ENCODE data around the gene MOB3B.
"Not testable (repeated sequence)": the region's sequence is repeated elsewhere in the genome, so short reads cannot be mapped to it uniquely, and the experiment has no call there.

Gene MOB3B

GRCh38 chr9:27519466-27520465, 9.8 kb downstream of the MOB3B start:
- no peak for DNase-seq (ENCODE audit: extremely low read depth in 1 of 2, low read depth in 1 of 2)

- DNase-seq (ENCODE audit: extremely low read depth in 1 of 2, low read depth in 1 of 2) = no peak
Observed at GRCh38 chr9:27518809-27519208, 10.8 kb downstream of the MOB3B start.

- DNase-seq (ENCODE audit: extremely low read depth in 1 of 2, low read depth in 1 of 2) = no peak
Observed at GRCh38 chr9:27518006-27518405, 11.6 kb downstream of the MOB3B start.

GRCh38 chr9:27514551-27514950, 15.1 kb downstream of the MOB3B start:
- DNase-seq (ENCODE audit: extremely low read depth in 1 of 2, low read depth in 1 of 2) = no peak

- DNase-seq (ENCODE audit: extremely low read depth in 1 of 2, low read depth in 1 of 2) = no peak
Observed at GRCh38 chr9:27511771-27512170, 17.8 kb downstream of the MOB3B start.

- DNase-seq (ENCODE audit: extremely low read depth in 1 of 2, low read depth in 1 of 2) = no peak
Observed at GRCh38 chr9:27510780-27511179, 18.8 kb downstream of the MOB3B start.

GRCh38 chr9:27506981-27507380, 22.6 kb downstream of the MOB3B start:
- no peak for DNase-seq (ENCODE audit: extremely low read depth in 1 of 2, low read depth in 1 of 2)

GRCh38 chr9:27505744-27506161, 23.9 kb downstream of the MOB3B start:
- DNase-seq (ENCODE audit: extremely low read depth in 1 of 2, low read depth in 1 of 2) = no peak

GRCh38 chr9:27504259-27504658, 25.4 kb downstream of the MOB3B start:
- no peak for DNase-seq (ENCODE audit: extremely low read depth in 1 of 2, low read depth in 1 of 2)

- no peak for DNase-seq (ENCODE audit: extremely low read depth in 1 of 2, low read depth in 1 of 2)
Observed at GRCh38 chr9:27503623-27504022, 26.0 kb downstream of the MOB3B start.

- not testable (repeated sequence) for DNase-seq (ENCODE audit: extremely low read depth in 1 of 2, low read depth in 1 of 2)
Observed at GRCh38 chr9:27500902-27501301, 28.7 kb downstream of the MOB3B start.

- no peak for DNase-seq (ENCODE audit: extremely low read depth in 1 of 2, low read depth in 1 of 2)
Observed at GRCh38 chr9:27499451-27499850, 30.2 kb downstream of the MOB3B start.

GRCh38 chr9:27497883-27498417, 31.7 kb downstream of the MOB3B start:
- no peak for DNase-seq (ENCODE audit: extremely low read depth in 1 of 2, low read depth in 1 of 2)

- no peak for DNase-seq (ENCODE audit: extremely low read depth in 1 of 2, low read depth in 1 of 2)
Observed at GRCh38 chr9:27496135-27496504, 33.5 kb downstream of the MOB3B start.

GRCh38 chr9:27495480-27496134, 34.0 kb downstream of the MOB3B start:
- no peak for DNase-seq (ENCODE audit: extremely low read depth in 1 of 2, low read depth in 1 of 2)

GRCh38 chr9:27491154-27491553, 38.5 kb downstream of the MOB3B start:
- no peak for DNase-seq (ENCODE audit: extremely low read depth in 1 of 2, low read depth in 1 of 2)

GRCh38 chr9:27489087-27489876, 40.3 kb downstream of the MOB3B start:
- no peak for DNase-seq (ENCODE audit: extremely low read depth in 1 of 2, low read depth in 1 of 2)

GRCh38 chr9:27487927-27488326, 41.7 kb downstream of the MOB3B start:
- DNase-seq (ENCODE audit: extremely low read depth in 1 of 2, low read depth in 1 of 2) = no peak

GRCh38 chr9:27487128-27487640, 42.4 kb downstream of the MOB3B start:
- DNase-seq (ENCODE audit: extremely low read depth in 1 of 2, low read depth in 1 of 2) = no peak

GRCh38 chr9:27485158-27485557, 44.5 kb downstream of the MOB3B start:
- no peak for DNase-seq (ENCODE audit: extremely low read depth in 1 of 2, low read depth in 1 of 2)

GRCh38 chr9:27483576-27483975, 46.0 kb downstream of the MOB3B start:
- no peak for DNase-seq (ENCODE audit: extremely low read depth in 1 of 2, low read depth in 1 of 2)

Measured in activated CD8-positive, alpha-beta memory T cell treated with anti-CD3 and anti-CD28 coated beads for 1 hour (primary cell).